Medulla oblongata (tissue), 1 donor: Measurements from ENCODE around the gene UBXN7.
"Not testable (repeated sequence)": the region's sequence is repeated elsewhere in the genome, so short reads cannot be mapped to it uniquely, and the experiment has no call there.

ENCODE experiments used
- DNase-seq: peaks from one replicate; pipeline ENCODE4 v3.0.0-alpha.2; 2015; ENCODE audit errors: extremely low spot score

The UBXN7 gene

GRCh38 chr3:196355668-196356067, 76.6 kb downstream of the UBXN7 start:
- DNase-seq: no peak

- DNase-seq: no peak
Observed at GRCh38 chr3:196354132-196354531, 78.1 kb downstream of the UBXN7 start.

GRCh38 chr3:196351541-196351940, 80.7 kb downstream of the UBXN7 start:
- DNase-seq: no peak

- DNase-seq: no peak
Observed at GRCh38 chr3:196350067-196350466, 82.2 kb downstream of the UBXN7 start.

GRCh38 chr3:196348698-196349097, 83.5 kb downstream of the UBXN7 start:
- DNase-seq: no peak

GRCh38 chr3:196344663-196345062, 87.6 kb downstream of the UBXN7 start:
- peak; percentile 36 for DNase-seq

- not testable (repeated sequence) for DNase-seq
Observed at GRCh38 chr3:196343917-196344316, 88.3 kb downstream of the UBXN7 start.

- no peak for DNase-seq
Observed at GRCh38 chr3:196341137-196341536, 91.1 kb downstream of the UBXN7 start.

GRCh38 chr3:196340466-196340865, 91.8 kb downstream of the UBXN7 start:
- no peak for DNase-seq

- DNase-seq: no peak
Observed at GRCh38 chr3:196339493-196340254, 92.6 kb downstream of the UBXN7 start.

GRCh38 chr3:196339044-196339443, 93.2 kb downstream of the UBXN7 start:
- no peak for DNase-seq

- DNase-seq: no peak
Observed at GRCh38 chr3:196336319-196337145, 95.7 kb downstream of the UBXN7 start.

GRCh38 chr3:196335503-196335948, 96.7 kb downstream of the UBXN7 start:
- no peak for DNase-seq

GRCh38 chr3:196334982-196335381, 97.2 kb downstream of the UBXN7 start:
- no peak for DNase-seq

- no peak for DNase-seq
Observed at GRCh38 chr3:196332168-196332567, 100.1 kb downstream of the UBXN7 start.

GRCh38 chr3:196327405-196327804, 104.8 kb downstream of the UBXN7 start:
- no peak for DNase-seq

- DNase-seq: no peak
Observed at GRCh38 chr3:196326936-196327335, 105.3 kb downstream of the UBXN7 start.

GRCh38 chr3:196323691-196324090, 108.5 kb downstream of the UBXN7 start:
- no peak for DNase-seq

- DNase-seq: no peak
Observed at GRCh38 chr3:196323016-196323415, 109.2 kb downstream of the UBXN7 start.

GRCh38 chr3:196321162-196321561, 111.1 kb downstream of the UBXN7 start:
- peak; percentile 15 for DNase-seq

- no peak for DNase-seq
Observed at GRCh38 chr3:196320137-196320536, 112.1 kb downstream of the UBXN7 start.

- peak; percentile 92 for DNase-seq
Observed at GRCh38 chr3:196317687-196318467, 114.3 kb downstream of the UBXN7 start, which contains the start of gene DYNLT2B. Gene DYNLT2B (minus strand): TSS chr3:196318240. CDS start chr3:196318152, 88 bp downstream.
